GM18517 (cell line): Measurements from ENCODE around the gene ZNF174.

ENCODE experiments used
- ATAC-seq: cut with Tn5 transposase; IDR thresholded peaks from one replicate; pipeline ENCODE4 v1.9.1; 2021; ENCODE audit warnings: mild to moderate bottlenecking, moderate library complexity; ENCODE audit not compliant: unreplicated experiment

Gene ZNF174

DNA sequence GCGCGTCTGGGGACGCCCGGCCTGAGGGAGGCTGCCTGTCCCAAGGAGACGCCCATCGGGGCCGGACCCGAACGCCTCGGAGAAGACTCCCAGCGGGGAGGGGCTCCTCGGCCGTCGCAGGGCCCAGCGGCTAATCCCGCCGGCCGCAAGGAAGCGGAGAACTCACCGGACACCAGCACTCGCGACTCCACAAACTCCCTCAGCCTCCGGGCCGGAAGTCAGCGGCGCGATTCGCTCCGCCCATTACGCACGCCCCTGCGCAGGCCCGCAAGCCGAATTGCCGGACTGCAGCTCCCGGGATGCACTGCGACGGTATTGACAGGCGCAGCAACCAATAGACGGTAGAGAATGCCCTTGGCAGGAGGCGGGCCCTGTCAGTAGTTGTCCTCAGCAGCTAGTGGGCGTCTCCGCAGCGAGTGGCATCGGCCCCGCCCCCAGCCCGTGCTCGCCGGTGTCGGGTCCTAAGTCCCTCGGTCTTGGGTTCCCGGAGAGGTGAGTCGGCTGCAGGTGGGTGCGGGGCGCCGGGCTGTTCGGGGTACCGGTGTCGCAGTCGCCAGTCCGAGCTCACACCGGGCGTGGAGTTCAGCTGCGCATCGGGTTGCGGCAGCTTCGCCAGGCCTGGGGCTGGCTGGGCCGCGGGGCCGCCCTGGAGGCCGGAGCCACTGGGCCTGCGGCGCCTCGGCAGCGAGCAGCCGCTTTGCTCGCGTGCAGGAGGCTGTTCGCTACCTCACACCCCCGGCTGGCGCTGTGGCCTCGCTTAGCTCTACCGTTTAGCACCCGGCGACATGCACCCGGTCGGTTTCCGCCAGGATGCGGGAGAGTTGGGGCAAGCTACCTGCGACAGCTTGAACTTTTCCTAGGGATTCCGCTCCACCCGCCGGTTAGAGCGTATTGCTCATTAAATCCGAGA is at the start of gene ZNF174, which contains the start of gene ZSCAN32:
ZNF174 (plus strand) TSS at position 437 of the 910 bp plus-strand sequence. CDS start 790 bp downstream, outside the sequence.
ZSCAN32 (minus strand) TSS at position 226 of the 910 bp plus-strand sequence. CDS start 3,447 bp downstream, outside the sequence.
- ATAC-seq: peak; percentile 98

- ATAC-seq: no peak
Measured at GRCh38 chr16:3355589-3355988, 45.4 kb upstream of the ZNF174 start, which contains the start of gene OR2C1. OR2C1 (plus strand) TSS chr16:3355889; CDS start chr16:3355941, 52 bp downstream.

DNA sequence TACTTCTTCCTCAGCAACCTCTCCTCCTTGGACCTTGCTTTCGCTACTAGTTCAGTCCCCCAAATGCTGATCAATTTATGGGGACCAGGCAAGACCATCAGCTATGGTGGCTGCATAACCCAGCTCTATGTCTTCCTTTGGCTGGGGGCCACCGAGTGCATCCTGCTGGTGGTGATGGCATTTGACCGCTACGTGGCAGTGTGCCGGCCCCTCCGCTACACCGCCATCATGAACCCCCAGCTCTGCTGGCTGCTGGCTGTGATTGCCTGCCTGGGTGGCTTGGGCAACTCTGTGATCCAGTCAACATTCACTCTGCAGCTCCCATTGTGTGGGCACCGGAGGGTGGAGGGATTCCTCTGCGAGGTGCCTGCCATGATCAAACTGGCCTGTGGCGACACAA is 44.9 kb upstream of the ZNF174 start:
- ATAC-seq: no peak

DNA sequence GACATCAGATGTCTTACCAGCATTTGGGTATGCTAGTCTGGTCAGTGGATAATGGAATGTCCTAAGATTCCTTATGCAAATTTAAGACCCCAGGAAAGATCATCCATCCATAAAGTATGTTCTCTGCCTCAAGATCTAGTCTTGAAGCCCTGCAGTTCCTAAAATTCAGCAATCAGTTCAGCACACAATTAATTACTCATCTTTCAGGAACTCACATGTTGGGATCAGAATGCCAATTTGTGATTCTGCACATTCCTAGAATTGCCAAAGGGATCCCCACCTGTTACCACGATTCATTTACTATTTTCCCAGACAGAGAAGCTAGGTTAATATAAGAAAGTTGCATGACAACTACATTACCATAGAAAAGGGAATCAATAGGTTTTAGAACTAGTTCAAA is 42.1 kb upstream of the ZNF174 start:
- no peak for ATAC-seq

DNA sequence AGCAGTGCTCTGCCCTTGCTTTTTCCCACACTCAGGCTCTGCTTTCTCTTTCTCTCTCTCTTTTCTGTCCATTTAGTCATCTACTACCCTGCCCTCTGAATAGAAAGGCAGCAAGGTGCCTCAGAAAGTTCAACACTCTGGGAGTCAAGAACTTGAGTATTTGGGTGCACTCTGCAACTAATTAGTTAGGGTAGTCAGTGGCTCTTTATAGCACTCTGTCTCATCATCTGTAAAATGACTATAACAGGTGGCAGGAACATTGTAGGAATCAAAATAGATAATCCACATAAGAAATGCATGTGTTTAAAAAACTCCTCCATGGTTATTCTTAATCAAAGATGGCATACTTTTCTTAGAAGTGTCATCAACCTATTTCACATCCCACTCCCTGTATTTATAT is 38.1 kb upstream of the ZNF174 start:
- no peak for ATAC-seq

GRCh38 chr16:3363793-3364192 is 37.2 kb upstream of the ZNF174 start:
- no peak for ATAC-seq

GRCh38 chr16:3364774-3365427 is 36.1 kb upstream of the ZNF174 start:
- peak; percentile 63 for ATAC-seq

DNA sequence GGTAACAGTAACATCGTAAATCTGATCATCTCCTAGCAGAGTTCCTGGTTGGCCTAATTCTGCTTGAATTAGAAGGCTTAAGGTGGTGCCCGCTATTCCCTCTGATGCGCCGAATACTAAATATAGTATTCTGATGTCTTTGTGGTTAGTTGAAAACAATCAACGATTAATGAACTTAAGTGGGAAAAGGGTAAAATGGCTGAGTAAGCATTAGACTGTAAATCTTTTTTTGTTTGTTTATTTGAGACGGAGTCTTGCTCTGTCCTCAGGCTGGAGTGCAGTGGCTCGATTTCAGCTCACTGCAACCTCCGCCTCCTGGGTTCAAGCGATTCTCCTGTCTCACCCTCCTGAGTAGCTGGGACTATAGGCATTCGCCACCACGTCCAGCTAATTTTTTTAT is 31.9 kb upstream of the ZNF174 start:
- ATAC-seq: no peak

DNA sequence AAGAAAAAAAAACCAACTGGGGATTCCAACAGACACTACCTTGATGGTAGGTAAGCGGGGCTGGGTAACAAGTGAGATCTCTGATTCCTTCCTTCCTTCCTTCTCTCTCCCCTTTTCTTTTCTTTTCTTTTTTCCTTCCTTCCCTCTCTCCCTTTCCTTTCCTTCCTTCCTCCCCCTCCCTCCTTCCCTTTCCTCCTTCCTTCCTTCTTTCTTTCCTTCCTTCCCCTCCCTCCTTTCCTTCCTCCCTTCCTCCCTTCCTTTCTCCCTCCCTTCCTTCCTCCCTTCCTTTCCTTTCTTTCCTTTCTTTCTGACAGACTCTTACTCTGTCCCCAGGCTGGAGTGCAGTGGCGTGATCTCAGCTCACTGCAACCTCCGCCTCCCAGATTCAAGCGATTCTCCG is 25.3 kb upstream of the ZNF174 start:
- ATAC-seq: no peak

- no peak for ATAC-seq
Measured at GRCh38 chr16:3377917-3378316, 23.1 kb upstream of the ZNF174 start.

DNA sequence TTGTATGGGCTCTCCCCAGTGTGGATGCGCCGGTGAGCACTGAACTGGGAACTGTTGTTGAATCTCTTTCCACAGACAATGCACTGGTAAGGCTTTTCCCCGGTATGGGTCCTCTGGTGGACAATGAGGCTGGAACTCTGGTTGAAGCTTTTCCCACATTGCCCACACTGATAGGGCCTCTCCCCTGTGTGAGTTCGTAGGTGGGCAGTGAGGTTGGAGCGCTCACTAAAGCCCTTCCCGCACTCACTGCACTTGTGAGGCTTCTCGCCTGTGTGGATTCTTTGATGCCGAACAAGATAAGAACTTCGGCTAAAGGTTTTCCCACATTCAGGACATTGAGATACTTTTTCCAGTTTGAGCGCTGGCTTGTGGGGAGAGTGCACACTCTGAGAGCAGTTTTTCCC is 18.0 kb upstream of the ZNF174 start:
- ATAC-seq: no peak

GRCh38 chr16:3388325-3388724 is 12.7 kb upstream of the ZNF174 start:
- no peak for ATAC-seq

- ATAC-seq: no peak
Measured at GRCh38 chr16:3389663-3390338, 11.2 kb upstream of the ZNF174 start.

DNA sequence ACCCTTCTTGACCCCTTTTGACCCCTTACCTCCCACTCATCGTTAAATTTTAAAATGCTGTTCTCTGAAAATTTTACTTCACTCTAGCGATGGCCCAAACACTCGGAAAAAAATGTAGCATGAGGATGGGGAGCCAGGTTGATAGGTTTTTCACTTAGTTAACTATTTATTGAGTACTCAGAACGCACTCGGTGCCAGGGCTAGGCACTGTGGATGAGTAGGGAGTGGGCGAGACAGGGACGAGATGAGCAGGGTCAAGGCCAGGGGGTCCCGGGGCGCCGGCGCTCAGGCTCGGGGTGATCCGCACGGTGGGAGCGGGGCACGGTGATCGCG is 603 bp upstream of the ZNF174 start:
- peak; percentile 32 for ATAC-seq

GRCh38 chr16:3401719-3402397 is 843 bp downstream of the ZNF174 start:
- no peak for ATAC-seq

DNA sequence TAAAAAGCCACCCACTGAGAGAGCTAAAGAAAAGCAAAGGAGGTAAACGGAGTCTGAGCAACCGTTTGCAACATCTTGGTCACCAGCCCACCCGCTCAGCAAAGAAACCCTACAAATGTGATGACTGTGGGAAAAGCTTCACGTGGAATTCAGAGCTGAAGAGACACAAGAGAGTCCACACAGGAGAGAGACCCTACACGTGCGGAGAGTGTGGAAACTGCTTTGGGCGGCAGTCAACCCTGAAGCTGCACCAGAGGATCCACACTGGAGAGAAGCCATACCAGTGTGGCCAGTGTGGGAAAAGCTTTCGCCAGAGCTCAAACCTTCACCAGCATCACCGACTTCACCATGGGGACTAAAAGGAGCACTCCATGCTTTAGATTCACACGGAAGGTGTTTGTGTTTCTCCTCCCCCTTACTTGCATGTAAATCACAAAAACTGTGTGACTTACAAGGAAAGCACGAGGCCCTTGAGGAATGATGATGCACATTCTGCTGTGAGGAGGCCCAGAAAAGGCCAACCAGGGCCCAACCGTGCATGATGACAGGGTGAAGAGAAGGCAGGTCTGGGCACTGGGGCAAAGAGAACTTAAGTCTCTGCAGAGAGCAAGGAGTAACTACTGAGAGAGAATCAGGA is 7.7 kb downstream of the ZNF174 start:
- ATAC-seq: no peak

DNA sequence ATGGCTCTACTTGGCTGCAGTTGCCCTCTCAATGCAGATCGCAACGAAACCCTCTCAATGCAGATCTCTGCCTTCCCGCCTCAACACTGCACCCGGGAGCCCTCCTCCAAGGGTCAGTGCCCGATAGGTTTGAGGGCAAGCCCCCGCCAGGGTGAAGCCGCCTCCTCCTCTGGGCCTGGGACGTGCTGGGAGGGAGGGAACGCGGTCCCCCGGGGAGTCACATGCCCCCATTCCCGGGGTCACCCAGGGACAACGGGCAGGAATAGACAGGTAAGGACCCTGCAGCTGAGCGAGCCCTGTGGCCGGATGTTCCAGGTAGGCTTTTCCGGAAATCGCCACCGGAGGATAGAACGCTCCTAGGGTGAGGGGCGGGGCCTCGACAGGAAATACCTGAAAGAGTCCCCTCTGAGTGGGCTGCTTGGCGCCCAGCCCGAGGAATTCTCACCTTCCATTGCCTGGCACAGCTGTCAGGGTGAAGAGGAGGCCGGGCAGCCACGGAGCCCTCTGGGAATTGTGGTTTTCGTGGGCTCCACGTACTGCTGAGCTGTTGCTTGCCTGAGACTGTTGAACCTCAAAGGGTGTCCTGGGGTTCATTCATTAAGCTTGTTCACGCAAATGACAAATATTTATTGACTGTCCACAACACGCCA is 12.8 kb downstream of the ZNF174 start:
- no peak for ATAC-seq

GRCh38 chr16:3431779-3432219 is 30.8 kb downstream of the ZNF174 start:
- ATAC-seq: peak; percentile 52

- no peak for ATAC-seq
Measured at GRCh38 chr16:3434373-3434772, 33.4 kb downstream of the ZNF174 start.

DNA sequence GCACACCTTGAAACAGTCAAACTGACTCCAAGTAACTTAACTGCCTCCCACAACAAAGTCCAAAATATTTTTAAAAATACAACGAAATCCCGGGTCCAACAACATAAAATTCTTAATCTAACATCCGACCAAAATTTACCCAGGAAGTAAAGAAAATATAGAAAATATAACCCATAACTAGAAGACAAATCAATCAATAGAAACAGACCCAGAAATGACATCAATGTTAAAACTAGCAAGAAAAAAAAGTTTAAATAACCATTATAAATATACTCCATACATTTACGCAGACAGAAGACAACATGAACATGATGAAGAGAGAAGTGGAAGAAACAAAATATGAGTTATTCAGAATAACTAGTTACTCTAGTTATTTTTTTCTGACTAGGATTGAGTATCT is 38.6 kb downstream of the ZNF174 start:
- ATAC-seq: no peak
